Aorta (tissue), 5 donors: ENCODE results near the gene SCN1A. TPM values are rescaled to one million over a fixed set of nuclear protein-coding genes. Genes with fewer than 3 reads are reported as not detected.

Experiments used
- ATAC-seq: fragments of 200-7000 bp; cut with Tn5 transposase; one replicate; pipeline ENCODE4 v1.9.1; 2022; ENCODE audit warnings: moderate library complexity; ENCODE audit not compliant: low FRiP score
- DNase-seq, 2 donors: peaks; one replicate each; pipeline ENCODE4 v3.0.0-alpha.2; 2020
- H3K27ac ChIP-seq, 2 donors: one replicate each; pipeline ENCODE4 v1.5.1; 2013; ENCODE audit warnings: low read length in 2 of 2, mild to moderate bottlenecking in 2 of 2, moderate library complexity in 2 of 2, control low read depth in 1 of 2, inconsistent platforms in 1 of 2, low read depth in 1 of 2
- H3K27me3 ChIP-seq, 2 donors: one replicate each; pipeline ENCODE4 v1.6.1; 2013; ENCODE audit warnings: control low read depth in 1 of 2, low read length in 1 of 2, mild to moderate bottlenecking in 1 of 2, moderate library complexity in 1 of 2; ENCODE audit not compliant: insufficient read depth in 2 of 2, control insufficient read depth in 1 of 2
- H3K36me3 ChIP-seq, 2 donors: one replicate each; pipeline ENCODE4 v1.6.1; 2013; ENCODE audit warnings: control low read depth in 1 of 2, low read length in 1 of 2, mild to moderate bottlenecking in 1 of 2; ENCODE audit not compliant: insufficient read depth in 2 of 2, control insufficient read depth in 1 of 2
- H3K4me1 ChIP-seq, 2 donors: one replicate each; pipeline ENCODE4 v1.6.1; 2013; ENCODE audit warnings: low read length in 2 of 2, control low read depth in 1 of 2, mild to moderate bottlenecking in 1 of 2, moderate library complexity in 1 of 2; ENCODE audit not compliant: insufficient read depth in 2 of 2, control insufficient read depth in 1 of 2
- H3K4me3 ChIP-seq, 2 donors: one replicate each; pipeline ENCODE4 v1.5.1; 2013; ENCODE audit warnings: low read length in 2 of 2, control low read depth in 1 of 2, mild to moderate bottlenecking in 1 of 2
- H3K9me3 ChIP-seq: one replicate; pipeline ENCODE4 v1.6.1; 2013; ENCODE audit warnings: mild to moderate bottlenecking, low read length; ENCODE audit not compliant: control insufficient read depth
- WGBS, 2 donors: extraction: QIAGEN DNeasy Blood & Tissue Kit; methylation state at CpG; one replicate each; pipeline ENCODE4 v1.1.7; 2013; 5-methylcytosine and 5-hydroxymethylcytosine counted together
- intact Hi-C, 2 donors: fragments of 100-400 bp; cut with DNase I; formaldehyde crosslinking; loops; one replicate each; pipeline versions ENCODE4 v1.14.2 to v1.15.0; 2022
- polyA plus RNA-seq, 2 donors: library from polyadenylated mRNA; stranded (reverse); fragments of 200-250 nt; gene quantifications; one replicate each; pipeline ENCODE4 v1.2.3, GENCODE V29; 2013
- total RNA-seq, 2 donors: library from RNA; stranded (reverse); fragmentation: NEBNext Ultra II Directional; extraction: Animal tissue kit (Norgen Biotek cat#: 25700); gene quantifications; one replicate each; pipeline ENCODE4 v1.2.1, GENCODE V29; 2021
- donor health status: healthy with polysubstance abuse.
- donor health status: Bipolar disorder and iron deficiency.
- donor health status: DM: no; HTN: no; CAD: no.
- donor health status: DM: no; HTN: no; CAD: no.
- donor health status: DM: yes; HTN: yes; CAD: no.

The SCN1A gene
- total and polyA plus RNA-seq, 4 donors = not detected

GRCh38 chr2:166138667-166139066 lies 10.8 kb upstream of the SCN1A start:
- Histone ChIP-seq H3K36me3 (no peaks in the 10 kb centered on the region), H3K4me1 (no peaks in the 10 kb centered on the region), H3K27me3 (no peaks in the 10 kb centered on the region), H3K4me3 (no peak overlapping the region), H3K9me3 (no peaks in the 10 kb centered on the region), H3K27ac (no peak overlapping the region)
- WGBS, 2 donors = 95 to 97% methylated on average over 1 of the region's 1 CpG
- intact Hi-C loops = no loop called here
- ATAC-seq (no peak), DNase-seq (no peak)

- H3K27ac ChIP-seq = no peak overlapping the region
- no peak overlapping the region for H3K4me3 ChIP-seq
- no peak for ATAC-seq
- no peaks in the 10 kb centered on the region for H3K9me3 ChIP-seq
- intact Hi-C loops = no loop called here
- H3K36me3 ChIP-seq = no peaks in the 10 kb centered on the region
- 92 to 93% methylated on average over 2 of the region's 2 CpGs for WGBS, 2 donors
- no peaks in the 10 kb centered on the region for H3K27me3 ChIP-seq
- DNase-seq = no peak
- no peaks in the 10 kb centered on the region for H3K4me1 ChIP-seq
Measured at GRCh38 chr2:166138144-166138543, 10.3 kb upstream of the SCN1A start.

GRCh38 chr2:166137331-166137730 lies 9.5 kb upstream of the SCN1A start:
- DNase-seq = no peak

GRCh38 chr2:166135849-166136258 lies 8.0 kb upstream of the SCN1A start:
- H3K4me3 ChIP-seq = no peak overlapping the region

More at GRCh38 chr2:166137331-166137730, 9.5 kb upstream of the SCN1A start:
- intact Hi-C loops = no loop called here
- H3K4me1 ChIP-seq = no peaks in the 10 kb centered on the region
- no peak overlapping the region for H3K27ac ChIP-seq
- WGBS, 2 donors = 78 to 84% methylated on average over 2 of the region's 2 CpGs
- H3K4me3 ChIP-seq = no peak overlapping the region
- no peak for ATAC-seq
- no peaks in the 10 kb centered on the region for H3K9me3 ChIP-seq
- no peaks in the 10 kb centered on the region for H3K27me3 ChIP-seq
- no peaks in the 10 kb centered on the region for H3K36me3 ChIP-seq

DNA sequence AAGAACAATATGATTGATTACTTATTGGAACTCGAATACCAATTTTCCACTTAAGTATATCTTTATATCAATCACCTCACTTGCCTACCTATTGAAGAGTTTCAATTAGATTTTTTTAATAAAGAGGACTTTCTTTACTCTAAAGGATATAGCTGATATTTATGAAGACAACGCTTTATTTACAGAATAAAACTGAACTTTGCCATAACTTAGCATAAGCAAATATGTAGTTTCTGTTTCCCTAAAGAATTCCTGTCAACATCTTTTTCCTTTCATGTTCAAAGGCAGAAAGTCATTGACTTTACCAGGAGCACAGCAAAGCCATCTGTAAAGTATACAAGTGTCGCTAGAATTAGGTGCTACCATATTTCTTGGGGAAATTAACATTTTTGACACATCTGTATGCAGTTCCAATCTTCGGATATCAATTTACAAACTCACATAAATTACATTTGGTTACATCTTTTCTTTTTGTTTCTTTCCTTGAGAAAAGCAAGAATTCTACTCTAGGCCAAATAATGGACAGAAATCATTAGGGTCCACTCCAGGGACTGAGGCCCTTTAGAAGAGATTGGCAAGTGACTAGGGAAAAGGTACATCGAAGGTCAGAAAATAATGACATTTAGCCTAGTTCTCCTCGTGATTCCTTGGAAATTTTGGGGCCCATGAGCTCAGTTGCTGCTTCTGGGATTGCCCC lies 7.5 kb upstream of the SCN1A start:
- DNase-seq (no peak), ATAC-seq (no peak)
- intact Hi-C loops = no loop called here
- Histone ChIP-seq H3K27ac (no peak overlapping the region), H3K4me3 (no peak overlapping the region), H3K9me3 (no peaks in the 10 kb centered on the region), H3K4me1 (no peaks in the 10 kb centered on the region), H3K27me3 (no peaks in the 10 kb centered on the region), H3K36me3 (no peaks in the 10 kb centered on the region)
- 73 to 79% methylated on average over 6 of the region's 6 CpGs for WGBS, 2 donors

More at GRCh38 chr2:166135849-166136258, 8.0 kb upstream of the SCN1A start:
- Histone ChIP-seq H3K36me3 (no peaks in the 10 kb centered on the region), H3K9me3 (no peaks in the 10 kb centered on the region), H3K27ac (no peak overlapping the region), H3K4me1 (no peaks in the 10 kb centered on the region), H3K27me3 (no peaks in the 10 kb centered on the region)
- DNase-seq (no peak), ATAC-seq (no peak)
- intact Hi-C loops = no loop called here
- WGBS, 2 donors = 89 to 90% methylated on average over 2 of the region's 2 CpGs

- WGBS, 2 donors = 63 to 68% methylated on average over 3 of the region's 3 CpGs
- ATAC-seq = no peak
- H3K27me3 ChIP-seq = no peaks in the 10 kb centered on the region
- H3K27ac ChIP-seq = no peak overlapping the region
- no peaks in the 10 kb centered on the region for H3K4me1 ChIP-seq
- no peaks in the 10 kb centered on the region for H3K36me3 ChIP-seq
- intact Hi-C loops = no loop called here
- H3K4me3 ChIP-seq = no peak overlapping the region
- H3K9me3 ChIP-seq = no peaks in the 10 kb centered on the region
- DNase-seq = no peak
Measured at GRCh38 chr2:166134252-166135151, 6.7 kb upstream of the SCN1A start.

- WGBS, 2 donors = 71 to 76% methylated on average over 7 of the region's 7 CpGs
- DNase-seq = no peak
- intact Hi-C loops = no loop called here
- H3K4me3 ChIP-seq = no peak overlapping the region
- H3K27ac ChIP-seq = no peak overlapping the region
- no peaks in the 10 kb centered on the region for H3K27me3 ChIP-seq
- H3K4me1 ChIP-seq = no peaks in the 10 kb centered on the region
- no peaks in the 10 kb centered on the region for H3K9me3 ChIP-seq
- no peaks in the 10 kb centered on the region for H3K36me3 ChIP-seq
- no peak for ATAC-seq
Measured at GRCh38 chr2:166133653-166134052, 5.8 kb upstream of the SCN1A start.

GRCh38 chr2:166128156-166128505 lies 311 bp upstream of the SCN1A start:
- no peak for ATAC-seq
- no peaks in the 10 kb centered on the region for H3K9me3 ChIP-seq
- no peaks in the 10 kb centered on the region for H3K36me3 ChIP-seq
- no peaks in the 10 kb centered on the region for H3K27me3 ChIP-seq
- DNase-seq = no peak
- H3K4me1 ChIP-seq = no peaks in the 10 kb centered on the region
- intact Hi-C loops = loop anchor here (2.0 to 5.0 kb wide), 3 partner anchors 71 to 176 kb away; partner anchors contain the start of gene TTC21B (in 1 of the 2)
- H3K4me3 ChIP-seq = no peak overlapping the region
- H3K27ac ChIP-seq = no peak overlapping the region
